K562 (cell line): ENCODE results near the gene SOS1. TPM values are rescaled to one million over a fixed set of nuclear protein-coding genes. Genes with fewer than 3 reads are reported as not detected.

ENCODE experiments used
- ATAC-seq: fragments of 200-7000 bp; cut with Tn5 transposase; 3 replicates; pipeline ENCODE4 v1.9.1; 2020; ENCODE audit warnings: moderate library complexity
- BruUV-seq: library from RNA; stranded (reverse); fragments of 400-500 nt; replicated peaks from 2 replicates; lab custom pipeline; 2021; lab: Mats Ljungman, UMichigan
- CTCF ChIA-PET: fragments of 300-600 bp; formaldehyde crosslinking; extraction: SDS; loops from one replicate; lab custom pipeline; 2021; ENCODE audit warnings: low intra/inter-chr PET ratio; lab: Yijun Ruan, JAX
- POLR2A ChIA-PET: fragments of 300-600, 350-650 bp; sonication (Branson Sonifier 250); formaldehyde crosslinking; extraction: SDS; loops from one replicate; lab custom pipeline; 2021; ENCODE audit warnings: antibody characterized with exemption, inconsistent platforms; lab: Yijun Ruan, JAX
- DNase-seq, 4 experiments: peaks; one replicate each; pipeline versions ENCODE4 v3.0.0 to v3.0.0-alpha.2; 2011 to 2018; ENCODE audit warnings: low spot score in 3 of 4, mixed read lengths in 3 of 4; ENCODE audit errors: extremely low read depth in 1 of 4
- FAIRE-seq: peaks from 2 replicates; lab custom pipeline; 2011; peaks lifted over from hg19 to GRCh38; lab: Jason Lieb, UNC
- H2AFZ ChIP-seq: 2 replicates; pipeline ENCODE4 v1.6.0; 2011; ENCODE audit warnings: low read depth, low read length, control low read depth, inconsistent platforms
- H3K27ac ChIP-seq: fragments of 200-600 bp; 3 replicates; pipeline ENCODE4 v1.8.0; 2011; ENCODE audit warnings: low read depth, mild to moderate bottlenecking, control low read depth, inconsistent platforms, low read length, moderate library complexity, mixed read lengths; ENCODE audit errors: extremely low read depth
- H3K27me3 ChIP-seq, 2 experiments: fragments of 300-600 bp in 1 of 2; 2 replicates in 1 of 2; 3 replicates in 1 of 2; pipeline versions ENCODE4 v1.6.0 to v1.8.0; 2011; ENCODE audit warnings: inconsistent platforms in 2 of 2, low read length in 2 of 2, mild to moderate bottlenecking in 1 of 2, mixed read lengths in 1 of 2, moderate library complexity in 1 of 2; ENCODE audit not compliant: control insufficient read depth in 2 of 2, insufficient read depth in 2 of 2
- H3K36me3 ChIP-seq: fragments of 300-600 bp; 3 replicates; pipeline ENCODE4 v1.8.0; 2011; ENCODE audit warnings: mild to moderate bottlenecking, low read length, inconsistent platforms; ENCODE audit not compliant: control insufficient read depth, insufficient read depth
- H3K4me1 ChIP-seq, 2 experiments: fragments of 200-600 bp in 1 of 2; replicated peaks in 1 of 2; 2 replicates in 1 of 2; 3 replicates in 1 of 2; pipeline versions ENCODE4 v1.5.1 to v1.8.0; 2011; ENCODE audit warnings: inconsistent platforms in 2 of 2, low read length in 2 of 2, mild to moderate bottlenecking in 1 of 2, mixed read lengths in 1 of 2, moderate library complexity in 1 of 2; ENCODE audit not compliant: control insufficient read depth in 2 of 2, insufficient read depth in 2 of 2
- H3K4me2 ChIP-seq: 2 replicates; pipeline ENCODE4 v1.6.1; 2011; ENCODE audit warnings: low read length, control low read depth, inconsistent platforms, mixed read lengths; ENCODE audit not compliant: insufficient read depth
- H3K4me3 ChIP-seq: fragments of 200-600 bp; sonication (generic), shearing (Covaris generic); 2 replicates; pipeline ENCODE4 v1.5.1; 2016; ENCODE audit warnings: control low read depth, inconsistent platforms
- H3K79me2 ChIP-seq: fragments of 200-600 bp; 3 replicates; pipeline ENCODE4 v1.8.0; 2011; ENCODE audit warnings: low read length, inconsistent platforms; ENCODE audit not compliant: control insufficient read depth, insufficient read depth
- H3K9ac ChIP-seq, 2 experiments: 2 replicates each; pipeline versions ENCODE4 v1.6.0 to v1.6.1; 2011; ENCODE audit warnings: low read depth in 2 of 2, low read length in 2 of 2, control low read depth in 1 of 2, inconsistent platforms in 1 of 2, mild to moderate bottlenecking in 1 of 2, mixed read lengths in 1 of 2; ENCODE audit not compliant: insufficient read depth in 1 of 2
- H3K9me1 ChIP-seq: one replicate; pipeline ENCODE4 v1.6.0; 2011; ENCODE audit warnings: inconsistent platforms, mild to moderate bottlenecking, low read length, moderate library complexity; ENCODE audit not compliant: control insufficient read depth, insufficient read depth
- H3K9me3 ChIP-seq: replicated peaks from 2 replicates; pipeline ENCODE4 v1.5.1; 2011; ENCODE audit warnings: low read depth, low read length, inconsistent platforms; ENCODE audit not compliant: control insufficient read depth, insufficient read depth
- H4K20me1 ChIP-seq: replicated peaks from 2 replicates; pipeline ENCODE4 v1.6.1; 2011; ENCODE audit warnings: low read length, inconsistent platforms, mixed read lengths; ENCODE audit not compliant: control insufficient read depth, insufficient read depth
- ARID4B ChIP-seq: sonication (generic); formaldehyde crosslinking; IDR thresholded peaks from 2 replicates; pipeline ENCODE4 v1.8.0; 2022; ENCODE audit warnings: mild to moderate bottlenecking, missing genetic modification reagents
- ZNF395 ChIP-seq: fragments of 200-800 bp; sonication (Bioruptor generic); IDR thresholded peaks from 2 replicates; pipeline ENCODE4 v1.6.1; 2017; ENCODE audit warnings: missing genetic modification characterization, missing compliant biosample characterization
- ZNF398 ChIP-seq: fragments of 250-450 bp; sonication (Bioruptor Pico); IDR thresholded peaks from 2 replicates; pipeline ENCODE4 v1.8.0; 2021; ENCODE audit warnings: moderate library complexity, mild to moderate bottlenecking, inconsistent platforms
- WGBS: fragments of 100-300 bp; shearing (Covaris generic); methylation state at CpG from one replicate; pipeline ENCODE4 v1.1.6; 2016; ENCODE audit warnings: low coverage, mixed read lengths; ENCODE audit not compliant: insufficient coverage; ENCODE audit errors: missing lambda C conversion rate; 5-methylcytosine and 5-hydroxymethylcytosine counted together
- in situ Hi-C: fragments of 300-500 bp; cut with MboI; formaldehyde crosslinking; loops from 4 replicates; pipeline ENCODE4 v1.15.0; 2018; ENCODE audit warnings: inconsistent platforms, mixed read lengths
- intact Hi-C: fragments of 100-400 bp; cut with micrococcal nuclease; formaldehyde crosslinking; loops from 2 replicates; pipeline ENCODE4 v1.14.2; 2022
- polyA plus RNA-seq, 8 experiments: library from polyadenylated mRNA; depleted of rRNA in 4 of 8; stranded (reverse) in 5 of 8; unstranded in 3 of 8; fragments of >200 nt; fragmentation: Nextera tagmentation in 2 of 8; fragmentation: Illumina TruSeq in 1 of 8; extraction: Ambion mirVana in 2 of 8; extraction: Trizol in 1 of 8; gene quantifications; 2 replicates each; pipeline versions ENCODE4 v1.2.1 to v1.2.3, GENCODE V29; 2011 to 2014; ENCODE audit warnings: inconsistent platforms in 1 of 8, missing spikeins in 1 of 8
- total RNA-seq, 7 experiments: library from RNA; depleted of rRNA in 6 of 7; stranded (reverse); fragments of >200 nt in 6 of 7; fragmentation: Illumina TruSeq in 2 of 7; extraction: Trizol in 2 of 7; gene quantifications; 2 replicates each; pipeline versions ENCODE4 v1.2.1 to v1.2.3, GENCODE V29; 2011 to 2021; ENCODE audit warnings: low replicate concordance in 1 of 7

SOS1 gene
- total and polyA plus RNA-seq, 9 of the 15 experiments (the other 6 are each of a cell fraction or from before 2014, with no cell fraction given) = 2.5 to 27.1 (median 16.3) TPM

- ChIA-PET CTCF (no interaction called here), POLR2A (no interaction called here)
- H3K9ac ChIP-seq = no peak overlapping the region
- no peak overlapping the region for H3K27ac ChIP-seq
- no peak overlapping the region for H3K4me2 ChIP-seq
- no peak overlapping the region for H3K4me3 ChIP-seq
- peaks cover 4% of the 10 kb centered on the region; the same call in 1 of the 3 replicates for H3K36me3 ChIP-seq
- FAIRE-seq (no peak), DNase-seq (no peak), ATAC-seq (no peak)
- no peak overlapping the region for H2AFZ ChIP-seq
- no peaks in the 10 kb centered on the region for H3K9me3 ChIP-seq
- WGBS = 80% methylated on average over 4 of the region's 4 CpGs
- no peaks in the 10 kb centered on the region for H3K27me3 ChIP-seq
- H3K4me1 ChIP-seq = peaks cover 0 to 9% of the 10 kb centered on the region in 2 experiments; a peak in 3 of 5 replicates
- in situ Hi-C loops (no loop called here), intact Hi-C loops (no loop called here)
- peaks cover 87% of the 10 kb centered on the region for H3K79me2 ChIP-seq
- H4K20me1 ChIP-seq = no peaks in the 10 kb centered on the region
- no TSS peak for BruUV-seq
- no peaks in the 10 kb centered on the region for H3K9me1 ChIP-seq
- TF ChIP-seq ZNF398 (no peak), ARID4B (CRISPR knock-in tag) (no peak), ZNF395 (CRISPR knock-in tag) (no peak)
Measured at GRCh38 chr2:39091543-39091942, 29.3 kb downstream of the SOS1 start.
